Measurements from ENCODE around the gene ERP27. TPM values are rescaled to one million over a fixed set of nuclear protein-coding genes. Genes with fewer than 3 reads are reported as not detected.

ERP27 gene
- total RNA-seq = under 0.01 and 0.35 TPM in 2 replicates

DNA sequence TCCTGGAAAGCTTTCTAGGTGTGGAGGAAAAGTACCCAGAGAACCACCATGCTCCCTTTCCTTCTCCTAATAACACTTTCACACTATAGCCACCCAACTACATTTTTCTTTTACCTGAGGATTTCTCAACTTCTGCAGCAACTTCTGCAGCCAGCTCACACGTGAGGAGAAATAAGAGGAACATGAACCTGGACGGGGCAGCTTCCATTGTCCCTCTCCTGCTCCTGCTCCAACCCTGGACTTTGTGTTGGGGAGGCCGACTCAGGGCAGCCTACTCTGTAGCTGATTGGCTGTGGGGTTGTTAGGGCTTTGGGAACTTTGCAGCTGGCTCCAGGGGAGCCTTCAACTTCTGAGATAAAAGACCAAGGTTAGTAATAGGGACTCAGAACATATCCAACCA, at the start of gene ERP27:
TSS of gene ERP27 (minus strand) at position 237 of the 400 bp plus-strand sequence. CDS start at position 208, 29 bp downstream.

GRCh38 chr12:14972816-14973215, 34.5 kb upstream of the ERP27 start, which contains the start of gene PDE6H:
TSS of gene PDE6H (plus strand) at chr12:14973042. CDS start at chr12:14978013, 4,971 bp downstream.

GRCh38 chr12:14961466-14962152, 23.3 kb upstream of the ERP27 start, which contains the start of gene ARHGDIB:
TSS of gene ARHGDIB (minus strand) at chr12:14961601. CDS start at chr12:14950712, 10,889 bp downstream.

GRCh38 chr12:14885718-14886221, 52.6 kb downstream of the ERP27 start, which contains the start of gene MGP:
TSS of gene MGP (minus strand) at chr12:14885854. CDS start at chr12:14885791, 63 bp downstream.

Other genes with a start within 250 kb of the ERP27 start
- gene GUCY2C, start 241.9 kb downstream of the ERP27 start, total RNA-seq = not detected in 2 replicates
- 21.9 and 24.0 TPM in 2 replicates for gene WBP11, start 135.1 kb downstream of the ERP27 start, total RNA-seq
- gene C12orf60, start 134.9 kb downstream of the ERP27 start, total RNA-seq = 0.68 and 1.4 TPM in 2 replicates
- 1.7 and 7.6 TPM in 2 replicates for gene SMCO3, start 124.4 kb downstream of the ERP27 start, total RNA-seq
- 0.26 and 64.4 TPM in 2 replicates for gene ART4, start 95.0 kb downstream of the ERP27 start, total RNA-seq
- gene MGP, start 52.7 kb downstream of the ERP27 start, total RNA-seq = 1,418 and 4,199 TPM in 2 replicates
- 17.2 and 99.9 TPM in 2 replicates for gene ARHGDIB, start 23.1 kb upstream of the ERP27 start, total RNA-seq
- not detected in 2 replicates for gene PDE6H, start 34.5 kb upstream of the ERP27 start, total RNA-seq